Nephron (organoid): ENCODE results near the gene ARHGEF33.

Source experiments
- H3K27ac Mint-ChIP-seq, 3 experiments: 2 replicates each; pipeline ENCODE4 v1.8.0; 2020; ENCODE audit warnings: mixed read lengths in 3 of 3, mild to moderate bottlenecking in 2 of 3, moderate library complexity in 1 of 3
- H3K27me3 Mint-ChIP-seq: 2 replicates; pipeline ENCODE4 v1.8.0; 2021; ENCODE audit warnings: low read depth, mild to moderate bottlenecking, moderate library complexity, mixed read lengths
- H3K36me3 Mint-ChIP-seq: 2 replicates; pipeline ENCODE4 v1.8.0; 2020; ENCODE audit warnings: low read depth, mixed read lengths
- H3K4me1 Mint-ChIP-seq: 2 replicates; pipeline ENCODE4 v1.8.0; 2020; ENCODE audit warnings: mixed read lengths
- H3K4me3 Mint-ChIP-seq, 3 experiments: 2 replicates each; pipeline ENCODE4 v1.8.0; 2020; ENCODE audit warnings: mild to moderate bottlenecking in 3 of 3, mixed read lengths in 3 of 3, moderate library complexity in 2 of 3
- H3K9me3 Mint-ChIP-seq: 2 replicates; pipeline ENCODE4 v1.8.0; 2020; ENCODE audit warnings: mixed read lengths
- TF ChIP-seq, protein P1 (sequence below), 3 experiments: fragments of 200-600 bp; sonication (generic); IDR thresholded peaks; one replicate each; pipeline ENCODE4 v1.5.0; 2021; ENCODE audit warnings: antibody characterized with exemption in 3 of 3; ENCODE audit not compliant: unreplicated experiment in 3 of 3

ARHGEF33 gene

GRCh38 chr2:38876407-38876806 is 13.3 kb upstream of the ARHGEF33 start:
- no peaks in the 10 kb centered on the region for H3K27me3 Mint-ChIP-seq
- peak overlapping the region; percentile 96 to 98 (median 96) for H3K4me3 Mint-ChIP-seq
- H3K4me1 Mint-ChIP-seq, result peaks cover 23% of the 10 kb centered on the region
- peak overlapping the region; percentile 81 to 85 (median 84) for H3K27ac Mint-ChIP-seq
- peaks cover 14% of the 10 kb centered on the region for H3K9me3 Mint-ChIP-seq
- TF ChIP-seq, protein P1, sequence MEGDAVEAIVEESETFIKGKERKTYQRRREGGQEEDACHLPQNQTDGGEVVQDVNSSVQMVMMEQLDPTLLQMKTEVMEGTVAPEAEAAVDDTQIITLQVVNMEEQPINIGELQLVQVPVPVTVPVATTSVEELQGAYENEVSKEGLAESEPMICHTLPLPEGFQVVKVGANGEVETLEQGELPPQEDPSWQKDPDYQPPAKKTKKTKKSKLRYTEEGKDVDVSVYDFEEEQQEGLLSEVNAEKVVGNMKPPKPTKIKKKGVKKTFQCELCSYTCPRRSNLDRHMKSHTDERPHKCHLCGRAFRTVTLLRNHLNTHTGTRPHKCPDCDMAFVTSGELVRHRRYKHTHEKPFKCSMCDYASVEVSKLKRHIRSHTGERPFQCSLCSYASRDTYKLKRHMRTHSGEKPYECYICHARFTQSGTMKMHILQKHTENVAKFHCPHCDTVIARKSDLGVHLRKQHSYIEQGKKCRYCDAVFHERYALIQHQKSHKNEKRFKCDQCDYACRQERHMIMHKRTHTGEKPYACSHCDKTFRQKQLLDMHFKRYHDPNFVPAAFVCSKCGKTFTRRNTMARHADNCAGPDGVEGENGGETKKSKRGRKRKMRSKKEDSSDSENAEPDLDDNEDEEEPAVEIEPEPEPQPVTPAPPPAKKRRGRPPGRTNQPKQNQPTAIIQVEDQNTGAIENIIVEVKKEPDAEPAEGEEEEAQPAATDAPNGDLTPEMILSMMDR (IDR thresholded peaks at IDR 0.05; ENCODE audit: unreplicated experiment in 3 of 3), result no peak
- peaks cover 25% of the 10 kb centered on the region for H3K36me3 Mint-ChIP-seq

- Mint-ChIP-seq H3K4me1 (no peaks in the 10 kb centered on the region), H3K4me3 (no peak overlapping the region), H3K27ac (no peak overlapping the region), H3K36me3 (peaks cover 12% of the 10 kb centered on the region), H3K27me3 (no peaks in the 10 kb centered on the region), H3K9me3 (no peaks in the 10 kb centered on the region)
- TF ChIP-seq, protein P1 (IDR thresholded peaks at IDR 0.05; ENCODE audit: unreplicated experiment in 3 of 3), result no peak
These were observed 3.6 kb upstream of the ARHGEF33 start for GRCh38 chr2:38886063-38886462.

DNA sequence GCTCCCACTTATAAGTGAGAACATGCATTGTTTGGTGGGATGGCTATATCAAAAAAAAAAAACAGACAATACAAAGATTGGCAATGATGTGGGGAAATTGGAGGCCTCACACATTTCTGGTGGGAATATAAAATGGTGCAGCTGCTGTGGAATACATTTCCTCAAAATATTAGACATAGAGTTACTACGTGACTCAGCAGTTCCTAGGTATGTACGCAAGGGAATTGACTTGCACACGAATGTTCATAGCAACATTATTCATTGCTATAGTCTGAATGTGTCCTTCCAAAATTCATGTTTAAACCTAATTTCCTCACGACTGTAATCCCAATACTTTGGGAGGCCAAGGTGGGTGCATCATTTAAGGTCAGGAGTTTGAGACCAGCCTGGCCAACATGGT is 2.3 kb upstream of the ARHGEF33 start:
- TF ChIP-seq, protein P1 (IDR thresholded peaks at IDR 0.05; ENCODE audit: unreplicated experiment in 3 of 3), result no peak
- Mint-ChIP-seq H3K4me3 (no peak overlapping the region), H3K36me3 (peaks cover 9% of the 10 kb centered on the region), H3K4me1 (no peaks in the 10 kb centered on the region), H3K27ac (no peak overlapping the region), H3K27me3 (no peaks in the 10 kb centered on the region), H3K9me3 (no peaks in the 10 kb centered on the region)

DNA sequence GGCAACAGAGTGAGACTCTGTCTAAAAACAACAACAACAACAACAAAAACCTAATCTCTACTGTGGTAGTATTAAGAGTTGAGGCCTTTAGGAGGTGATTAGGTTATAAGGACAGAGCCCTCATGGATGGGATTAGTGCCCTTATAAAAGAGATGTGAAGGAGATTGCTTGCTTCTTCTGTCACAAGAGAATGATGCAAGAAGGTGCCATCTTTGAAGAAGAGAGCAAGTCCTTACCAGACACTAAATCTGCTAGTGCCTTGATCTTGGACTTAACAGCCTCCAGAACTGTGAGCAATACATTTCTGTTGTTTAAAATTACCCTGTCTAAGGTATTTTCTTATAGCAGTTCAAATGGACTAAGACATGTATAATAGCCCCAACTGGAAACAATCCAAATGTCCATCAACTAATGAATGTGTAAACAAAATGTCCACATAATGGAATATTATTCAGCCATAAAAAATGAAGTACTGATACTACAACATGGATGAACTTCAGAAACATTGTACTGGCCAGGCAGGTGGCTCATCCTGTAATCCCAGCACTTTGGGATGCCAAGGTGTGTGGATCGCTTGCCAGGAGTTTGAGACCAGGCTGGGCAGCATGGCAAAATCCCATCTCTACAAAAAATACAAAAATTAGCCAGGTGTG is 1.6 kb upstream of the ARHGEF33 start:
- no peak overlapping the region for H3K4me3 Mint-ChIP-seq
- no peaks in the 10 kb centered on the region for H3K27me3 Mint-ChIP-seq
- H3K4me1 Mint-ChIP-seq, result no peaks in the 10 kb centered on the region
- no peak overlapping the region for H3K27ac Mint-ChIP-seq
- TF ChIP-seq, protein P1 (IDR thresholded peaks at IDR 0.05; ENCODE audit: unreplicated experiment in 3 of 3), result no peak
- H3K9me3 Mint-ChIP-seq, result no peaks in the 10 kb centered on the region
- H3K36me3 Mint-ChIP-seq, result peaks cover 6% of the 10 kb centered on the region

- Mint-ChIP-seq H3K9me3 (no peaks in the 10 kb centered on the region), H3K4me3 (no peak overlapping the region)
- TF ChIP-seq, protein P1 (IDR thresholded peaks at IDR 0.05; ENCODE audit: unreplicated experiment in 3 of 3), result no peak
These were observed 630 bp upstream of the ARHGEF33 start for GRCh38 chr2:38889045-38889444.

GRCh38 chr2:38892819-38893218 is 3.1 kb downstream of the ARHGEF33 start:
- no peaks in the 10 kb centered on the region for H3K4me1 Mint-ChIP-seq
- TF ChIP-seq, protein P1 (IDR thresholded peaks at IDR 0.05; ENCODE audit: unreplicated experiment in 3 of 3), result no peak
- no peaks in the 10 kb centered on the region for H3K9me3 Mint-ChIP-seq
- H3K27me3 Mint-ChIP-seq, result no peaks in the 10 kb centered on the region
- H3K27ac Mint-ChIP-seq, result no peak overlapping the region
- H3K36me3 Mint-ChIP-seq, result no peaks in the 10 kb centered on the region
- no peak overlapping the region for H3K4me3 Mint-ChIP-seq

More at GRCh38 chr2:38889045-38889444, 630 bp upstream of the ARHGEF33 start:
- Mint-ChIP-seq H3K27ac (no peak overlapping the region), H3K27me3 (no peaks in the 10 kb centered on the region), H3K4me1 (no peaks in the 10 kb centered on the region), H3K36me3 (peaks cover 4% of the 10 kb centered on the region)
